Measurements from ENCODE around the gene ERFL. TPM values are rescaled to one million over a fixed set of nuclear protein-coding genes. Genes with fewer than 3 reads are reported as not detected.
A peak's percentile ranks its signal among the peaks of the same experiment; 100 is the strongest.

ERFL gene
- total RNA-seq (2014; rRNA removed; shearing (Covaris generic); ENCODE audit: low replicate concordance), result 0.37 TPM in 1 of 2 replicates, not detected in the other

- DNase-seq (ENCODE audit: low read depth), result no peak
- in situ Hi-C loops (cut with HindIII; ENCODE audit: low pct_unique_long_range_greater_than_20kb, low sequenced_read_pairs), result no loop called here
Observed at GRCh38 chr19:41928221-41928683, at the start of gene ERFL. ERFL (minus strand) TSS chr19:41928449; CDS start chr19:41912919, 15,530 bp downstream.

GRCh38 chr19:41977916-41978315 is 49.7 kb upstream of the ERFL start:
- in situ Hi-C loops (cut with HindIII; ENCODE audit: low pct_unique_long_range_greater_than_20kb, low sequenced_read_pairs), result no loop called here
- DNase-seq (ENCODE audit: low read depth), result no peak

DNA sequence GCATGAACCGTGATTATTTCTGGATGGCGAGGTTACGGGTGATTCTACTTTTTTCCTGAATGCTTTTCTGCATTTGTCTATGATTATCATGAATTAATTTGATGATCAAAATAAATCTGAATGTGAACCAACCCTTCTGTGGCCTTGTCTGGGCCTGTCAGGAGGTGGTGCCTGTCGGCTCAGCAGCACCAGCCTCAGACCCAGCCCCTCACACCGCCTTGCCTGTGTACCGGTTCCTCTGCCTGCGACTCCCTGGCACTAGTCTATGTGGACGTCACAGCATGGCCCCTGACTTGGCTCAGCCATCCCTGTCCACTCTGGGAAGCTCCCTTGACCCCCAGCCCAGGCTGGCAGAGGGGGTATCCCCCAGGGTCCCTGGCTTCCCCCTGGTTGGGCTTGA is 46.4 kb upstream of the ERFL start:
- in situ Hi-C loops (cut with HindIII; ENCODE audit: low pct_unique_long_range_greater_than_20kb, low sequenced_read_pairs), result no loop called here
- DNase-seq (ENCODE audit: low read depth), result no peak

DNA sequence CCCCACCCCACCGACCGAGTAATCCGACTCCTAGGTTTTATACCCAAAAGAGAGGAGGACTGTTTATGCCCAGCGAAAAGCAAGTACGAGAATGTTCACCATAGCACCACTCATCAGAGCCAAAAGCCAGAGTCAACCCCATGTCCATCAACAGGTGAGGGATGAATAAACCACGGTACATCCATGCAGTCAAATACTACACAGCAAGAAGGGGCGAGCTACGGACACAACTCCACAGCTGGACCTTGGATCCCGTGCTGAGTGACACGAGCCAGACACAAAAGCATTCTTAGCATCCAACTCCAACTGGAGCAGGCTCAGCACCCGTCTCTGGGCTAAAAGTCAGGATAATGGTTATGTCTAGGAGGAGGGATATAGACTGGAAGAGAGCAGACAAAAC is 43.1 kb upstream of the ERFL start:
- in situ Hi-C loops (cut with HindIII; ENCODE audit: low pct_unique_long_range_greater_than_20kb, low sequenced_read_pairs), result no loop called here
- DNase-seq (ENCODE audit: low read depth), result no peak

DNA sequence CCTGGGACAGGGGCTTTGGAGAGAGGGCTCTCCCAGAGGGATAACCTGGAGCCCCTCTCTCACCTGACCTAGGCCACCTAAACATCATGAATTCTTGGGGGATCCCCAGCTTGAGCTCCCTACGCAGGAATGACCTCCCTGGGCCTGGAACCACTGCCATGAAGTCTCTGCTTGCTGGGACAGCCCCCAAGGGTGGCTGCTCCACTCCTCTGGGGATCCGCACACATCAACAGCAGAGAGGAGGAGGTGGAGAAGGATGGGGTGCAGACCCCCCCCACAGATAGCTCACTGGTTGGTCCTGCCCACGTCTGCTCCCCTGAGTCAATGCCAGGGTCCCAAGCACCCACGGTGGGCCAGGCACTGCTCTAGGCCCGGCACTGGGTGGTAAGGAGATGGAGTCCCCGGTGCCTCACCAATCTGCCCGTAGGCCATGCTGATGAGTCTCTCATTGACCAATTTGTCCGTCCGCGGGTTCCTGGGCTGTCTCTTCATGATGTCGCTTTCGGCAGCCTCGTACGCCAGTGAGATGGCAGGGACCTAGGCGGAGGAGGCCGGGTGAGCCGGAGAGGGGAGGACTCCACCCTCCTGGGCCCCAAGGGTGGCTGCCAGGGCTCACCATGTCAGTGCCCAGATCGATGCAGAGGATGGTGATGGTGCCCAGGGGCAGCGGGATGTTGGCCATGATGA is 41.7 kb upstream of the ERFL start:
- in situ Hi-C loops (cut with HindIII; ENCODE audit: low pct_unique_long_range_greater_than_20kb, low sequenced_read_pairs), result no loop called here
- DNase-seq (ENCODE audit: low read depth), result no peak

GRCh38 chr19:41968751-41969595 is 40.7 kb upstream of the ERFL start:
- in situ Hi-C loops (cut with HindIII; ENCODE audit: low pct_unique_long_range_greater_than_20kb, low sequenced_read_pairs), result no loop called here
- DNase-seq (ENCODE audit: low read depth), result no peak

- in situ Hi-C loops (cut with HindIII; ENCODE audit: low pct_unique_long_range_greater_than_20kb, low sequenced_read_pairs), result no loop called here
Observed at GRCh38 chr19:41967054-41967783, 39.0 kb upstream of the ERFL start.

DNA sequence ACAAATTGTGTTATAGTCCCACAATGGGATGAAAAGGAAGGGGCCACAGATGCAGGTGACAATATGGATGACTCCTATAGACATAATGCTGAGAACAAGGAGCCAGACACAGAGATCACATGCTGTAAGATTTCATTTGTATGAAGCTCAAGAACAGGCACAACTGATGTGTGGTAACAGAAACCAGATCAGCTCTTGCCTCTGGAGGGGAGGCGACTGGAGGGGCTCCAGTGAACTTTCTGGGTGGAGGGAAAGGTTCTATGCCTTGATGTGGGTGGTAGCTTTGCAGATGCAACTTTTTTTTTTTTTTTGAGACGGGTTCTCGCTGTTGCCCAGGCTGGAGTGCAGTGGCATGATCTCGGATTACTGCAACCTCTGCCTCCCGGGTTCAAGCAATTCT is 36.9 kb upstream of the ERFL start:
- DNase-seq (ENCODE audit: low read depth), result no peak
- in situ Hi-C loops (cut with HindIII; ENCODE audit: low pct_unique_long_range_greater_than_20kb, low sequenced_read_pairs), result no loop called here

More at GRCh38 chr19:41967054-41967783, 39.0 kb upstream of the ERFL start:
- DNase-seq (ENCODE audit: low read depth), result no peak

DNA sequence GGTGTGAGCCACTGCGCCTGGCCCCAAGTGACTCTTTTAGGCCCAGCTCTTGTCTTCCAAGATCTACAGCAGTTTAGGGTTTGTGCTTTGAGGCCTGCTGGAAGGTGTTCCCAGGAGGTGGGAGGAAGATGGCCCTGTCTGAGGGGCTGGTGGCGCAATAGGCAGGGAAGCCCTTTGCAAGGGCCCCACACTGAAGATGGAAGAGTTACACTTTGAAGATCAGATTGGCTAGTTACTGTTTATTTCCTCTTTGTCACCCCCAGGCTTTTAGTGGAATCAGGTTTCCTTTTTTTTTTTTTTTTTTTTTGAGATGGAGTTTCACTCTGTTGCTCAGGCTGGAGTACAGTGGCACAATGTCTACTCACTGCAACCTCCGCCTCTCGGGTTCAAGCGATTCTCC is 32.7 kb upstream of the ERFL start:
- in situ Hi-C loops (cut with HindIII; ENCODE audit: low pct_unique_long_range_greater_than_20kb, low sequenced_read_pairs), result no loop called here
- peak; percentile 21 for DNase-seq (ENCODE audit: low read depth)

DNA sequence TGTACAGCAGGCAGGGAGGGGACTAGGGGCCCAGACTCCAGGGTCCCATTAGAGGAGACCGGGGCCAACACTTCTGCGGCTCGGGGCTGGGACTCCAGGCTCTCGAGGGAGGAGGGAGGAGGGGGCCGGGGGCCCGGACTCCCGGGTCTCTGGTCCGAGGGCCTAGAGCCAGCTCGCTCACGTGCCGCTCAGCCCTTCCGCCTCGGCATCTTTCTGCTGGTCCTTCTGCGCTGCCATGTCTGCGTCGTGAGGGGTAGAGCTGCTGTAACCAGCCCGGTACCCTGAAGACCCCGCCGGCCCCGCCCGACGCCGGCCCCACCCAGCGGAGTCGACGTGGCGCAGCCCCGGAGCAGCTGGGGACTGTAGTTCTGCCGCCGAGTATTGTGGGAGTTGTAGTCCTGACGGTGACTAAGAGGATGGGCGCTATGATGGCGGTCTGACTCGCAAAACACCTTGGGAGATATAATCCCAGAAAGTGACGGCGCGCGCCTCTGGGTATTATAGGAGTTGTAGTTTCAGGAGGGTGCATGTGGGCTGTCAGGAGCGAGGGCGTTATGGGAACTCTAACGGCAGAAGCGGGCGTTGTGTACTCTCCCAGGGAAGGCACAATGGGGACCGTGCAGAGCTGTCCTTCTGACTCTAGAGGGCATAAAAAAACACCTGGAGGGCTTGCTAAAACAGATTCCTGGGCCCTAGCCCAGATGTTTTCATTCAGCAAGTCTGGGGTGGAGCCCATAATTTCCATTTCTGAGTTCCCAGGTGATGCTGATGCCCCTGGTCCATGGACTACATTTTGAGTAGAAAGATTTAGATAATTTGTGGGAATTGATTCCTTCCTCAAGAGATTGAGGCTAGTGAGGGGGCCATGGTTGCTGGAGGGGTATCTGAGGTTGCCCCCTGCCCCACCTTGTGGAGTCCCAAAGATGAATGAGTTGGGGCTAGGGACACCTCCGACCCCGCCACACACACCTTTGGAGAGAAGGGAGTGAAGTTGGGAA is 31.1 kb upstream of the ERFL start, which contains the start of gene RABAC1:
TSS of gene RABAC1 (minus strand) at position 266 of the 998 bp plus-strand sequence. CDS start at position 237, 29 bp downstream.
- DNase-seq (ENCODE audit: low read depth), result peak; percentile 93
- in situ Hi-C loops (cut with HindIII; ENCODE audit: low pct_unique_long_range_greater_than_20kb, low sequenced_read_pairs), result no loop called here

DNA sequence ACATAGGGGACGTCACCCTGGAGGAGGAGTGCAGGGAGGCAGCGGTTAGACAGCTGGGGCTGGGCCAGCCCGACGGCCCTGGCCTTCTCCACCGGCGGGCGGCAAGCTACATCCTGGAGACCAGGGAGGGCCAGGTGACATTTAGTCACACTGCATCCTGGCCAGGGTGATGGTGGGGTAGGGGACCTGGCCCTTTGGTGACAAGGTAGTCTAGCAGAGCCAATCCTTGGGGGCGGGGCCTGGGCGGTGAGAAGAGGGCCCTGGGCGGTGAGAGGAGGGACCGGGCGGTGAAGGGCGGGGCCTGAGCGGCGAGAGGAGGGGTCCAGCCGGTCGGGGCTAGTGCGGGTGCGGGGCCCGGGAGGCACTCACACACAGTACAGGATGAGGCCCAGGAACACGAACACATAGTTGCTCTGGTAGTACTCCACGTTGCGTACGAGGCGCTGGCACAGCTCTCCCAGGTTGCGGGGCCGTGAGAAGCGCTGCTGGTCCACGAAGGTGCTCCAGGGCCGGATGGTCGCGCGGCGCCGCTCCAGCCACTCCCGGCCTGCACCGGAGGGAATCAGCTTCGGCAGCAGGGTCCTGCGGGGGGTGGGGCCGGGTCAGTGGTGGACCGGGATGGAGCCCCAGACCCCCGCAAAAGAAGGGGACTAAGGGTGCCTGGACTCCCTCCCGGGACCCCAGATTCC is 30.3 kb upstream of the ERFL start:
- in situ Hi-C loops (cut with HindIII; ENCODE audit: low pct_unique_long_range_greater_than_20kb, low sequenced_read_pairs), result no loop called here

GRCh38 chr19:41957838-41958366 is 29.7 kb upstream of the ERFL start:
- DNase-seq (ENCODE audit: low read depth), result peak; percentile 97
- in situ Hi-C loops (cut with HindIII; ENCODE audit: low pct_unique_long_range_greater_than_20kb, low sequenced_read_pairs), result no loop called here

More for the DNA sequence above, 30.3 kb upstream of the ERFL start:
- peak; percentile 91 for DNase-seq (ENCODE audit: low read depth)

GRCh38 chr19:41957161-41957837 is 29.1 kb upstream of the ERFL start:
- DNase-seq (ENCODE audit: low read depth), result no peak
- in situ Hi-C loops (cut with HindIII; ENCODE audit: low pct_unique_long_range_greater_than_20kb, low sequenced_read_pairs), result no loop called here

GRCh38 chr19:41956621-41957020 is 28.4 kb upstream of the ERFL start:
- in situ Hi-C loops (cut with HindIII; ENCODE audit: low pct_unique_long_range_greater_than_20kb, low sequenced_read_pairs), result no loop called here
- no peak for DNase-seq (ENCODE audit: low read depth)

DNA sequence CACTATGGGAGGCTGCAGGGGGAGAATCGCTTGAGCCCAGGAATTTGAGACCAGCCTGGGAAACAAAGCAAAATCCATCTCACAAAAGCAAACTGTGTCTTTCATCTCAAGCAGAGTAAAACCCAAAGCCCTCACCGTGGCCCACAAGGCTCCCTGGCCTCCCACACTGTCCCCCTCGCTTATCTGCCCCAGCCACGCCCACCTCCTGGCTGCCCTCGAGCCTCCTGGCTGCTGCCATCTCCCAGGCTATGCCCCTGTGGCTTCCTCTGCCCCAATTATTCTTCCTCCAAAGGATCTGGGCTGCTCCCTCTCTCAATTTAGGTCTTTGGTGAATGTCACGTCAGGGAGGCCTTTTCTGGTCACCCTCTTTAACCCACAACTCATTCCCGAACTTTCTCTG is 27.3 kb upstream of the ERFL start:
- in situ Hi-C loops (cut with HindIII; ENCODE audit: low pct_unique_long_range_greater_than_20kb, low sequenced_read_pairs), result no loop called here
- no peak for DNase-seq (ENCODE audit: low read depth)

- in situ Hi-C loops (cut with HindIII; ENCODE audit: low pct_unique_long_range_greater_than_20kb, low sequenced_read_pairs), result no loop called here
- DNase-seq (ENCODE audit: low read depth), result peak; percentile 51
Observed at GRCh38 chr19:41951686-41952172, 23.5 kb upstream of the ERFL start.

Data from Caki2 (cell line).